Subcutaneous adipose tissue (tissue), 4 donors: ENCODE results near the gene SEPTIN2. TPM values are rescaled to one million over a fixed set of nuclear protein-coding genes. Genes with fewer than 3 reads are reported as not detected.

Source experiments
- total RNA-seq, 4 donors: library from RNA; depleted of rRNA; stranded (reverse); fragments of >200 nt; gene quantifications; one replicate each; pipeline ENCODE4 v1.1.0, GENCODE V29; 2016
- TF ChIP-seq, protein P1 (sequence below): fragments of 450-650 bp; IDR thresholded peaks from one replicate; pipeline ENCODE4 v1.5.1; 2016; ENCODE audit warnings: low read depth, mild to moderate bottlenecking, control low read depth, antibody characterized with exemption, moderate library complexity

Gene SEPTIN2
- total RNA-seq, 4 donors from 2014 or later, result 299 to 428 (median 363) TPM

DNA sequence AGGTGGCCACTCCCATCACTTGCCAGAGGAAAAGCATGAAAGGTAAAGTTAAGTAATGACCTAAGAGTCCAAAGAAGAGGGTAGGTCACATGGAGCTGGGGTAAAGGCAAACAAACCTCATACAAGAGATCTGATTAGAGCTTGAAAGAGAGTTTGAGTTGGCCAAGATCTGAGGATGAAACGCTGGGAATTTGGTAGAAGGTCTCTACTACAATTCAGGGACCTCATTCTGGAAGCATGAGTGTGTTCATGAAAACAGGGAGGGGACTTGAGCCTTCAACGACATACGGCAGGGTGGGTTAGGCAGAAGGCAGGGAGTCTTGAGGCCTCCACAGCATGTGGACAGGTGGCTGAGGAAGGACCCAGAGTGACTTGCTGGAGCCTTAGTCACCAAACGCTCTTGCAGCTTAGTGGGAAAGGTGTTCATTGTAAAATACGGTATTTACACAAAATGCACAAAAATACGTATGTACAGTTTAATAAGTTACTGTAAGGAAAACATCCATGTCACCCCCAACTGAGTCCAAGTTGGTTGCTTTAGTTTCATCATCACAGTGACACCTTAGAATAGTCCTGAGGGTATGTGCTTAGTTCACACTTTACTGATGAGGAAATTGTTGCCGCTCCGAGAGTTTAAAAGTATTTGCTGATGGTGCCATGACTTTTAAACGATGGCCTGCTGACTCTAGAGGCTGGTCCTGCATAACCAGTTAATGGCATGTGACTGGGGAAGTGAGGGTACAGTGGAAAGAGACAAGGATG, 35.3 kb downstream of the SEPTIN2 start:
- TF ChIP-seq, protein P1, sequence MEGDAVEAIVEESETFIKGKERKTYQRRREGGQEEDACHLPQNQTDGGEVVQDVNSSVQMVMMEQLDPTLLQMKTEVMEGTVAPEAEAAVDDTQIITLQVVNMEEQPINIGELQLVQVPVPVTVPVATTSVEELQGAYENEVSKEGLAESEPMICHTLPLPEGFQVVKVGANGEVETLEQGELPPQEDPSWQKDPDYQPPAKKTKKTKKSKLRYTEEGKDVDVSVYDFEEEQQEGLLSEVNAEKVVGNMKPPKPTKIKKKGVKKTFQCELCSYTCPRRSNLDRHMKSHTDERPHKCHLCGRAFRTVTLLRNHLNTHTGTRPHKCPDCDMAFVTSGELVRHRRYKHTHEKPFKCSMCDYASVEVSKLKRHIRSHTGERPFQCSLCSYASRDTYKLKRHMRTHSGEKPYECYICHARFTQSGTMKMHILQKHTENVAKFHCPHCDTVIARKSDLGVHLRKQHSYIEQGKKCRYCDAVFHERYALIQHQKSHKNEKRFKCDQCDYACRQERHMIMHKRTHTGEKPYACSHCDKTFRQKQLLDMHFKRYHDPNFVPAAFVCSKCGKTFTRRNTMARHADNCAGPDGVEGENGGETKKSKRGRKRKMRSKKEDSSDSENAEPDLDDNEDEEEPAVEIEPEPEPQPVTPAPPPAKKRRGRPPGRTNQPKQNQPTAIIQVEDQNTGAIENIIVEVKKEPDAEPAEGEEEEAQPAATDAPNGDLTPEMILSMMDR, result no peak

DNA sequence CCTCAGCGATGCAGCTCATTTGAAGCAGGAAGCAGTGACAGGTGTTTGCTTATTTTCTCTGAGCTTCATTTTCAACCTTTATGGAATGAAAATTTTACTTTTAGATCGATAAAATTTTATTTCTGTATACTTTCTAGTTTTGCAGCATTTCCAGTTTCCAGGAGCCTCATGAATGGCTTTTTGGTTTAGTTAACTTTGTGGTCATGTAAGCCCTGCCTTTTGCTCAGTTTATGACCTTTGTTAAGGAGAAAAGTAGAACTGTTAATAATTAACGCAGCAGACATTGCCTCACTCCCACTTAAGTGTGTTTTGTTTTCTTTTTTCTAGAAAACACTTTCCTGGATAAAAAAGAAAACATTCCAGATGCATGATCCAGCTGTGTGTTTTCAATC, 35.9 kb downstream of the SEPTIN2 start:
- TF ChIP-seq, protein P1, result no peak

DNA sequence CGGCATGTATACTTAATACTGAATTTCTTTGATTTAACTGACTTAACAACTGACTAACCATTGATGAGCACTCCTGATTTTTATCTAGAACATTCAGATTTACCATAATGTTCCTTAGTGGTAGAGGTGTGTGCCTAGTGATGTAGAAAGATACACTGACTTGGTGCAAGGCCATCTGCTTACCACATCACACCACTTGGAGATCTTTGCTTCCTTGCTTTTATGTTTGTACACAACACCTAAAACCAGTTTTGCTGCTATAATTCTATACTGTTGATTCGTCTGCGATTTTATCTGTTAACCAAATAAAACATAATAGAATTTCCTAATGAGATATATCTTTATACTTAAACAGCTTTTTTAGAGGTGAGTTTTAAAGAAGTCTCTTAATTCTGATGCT, 36.5 kb downstream of the SEPTIN2 start:
- TF ChIP-seq, protein P1, result no peak

DNA sequence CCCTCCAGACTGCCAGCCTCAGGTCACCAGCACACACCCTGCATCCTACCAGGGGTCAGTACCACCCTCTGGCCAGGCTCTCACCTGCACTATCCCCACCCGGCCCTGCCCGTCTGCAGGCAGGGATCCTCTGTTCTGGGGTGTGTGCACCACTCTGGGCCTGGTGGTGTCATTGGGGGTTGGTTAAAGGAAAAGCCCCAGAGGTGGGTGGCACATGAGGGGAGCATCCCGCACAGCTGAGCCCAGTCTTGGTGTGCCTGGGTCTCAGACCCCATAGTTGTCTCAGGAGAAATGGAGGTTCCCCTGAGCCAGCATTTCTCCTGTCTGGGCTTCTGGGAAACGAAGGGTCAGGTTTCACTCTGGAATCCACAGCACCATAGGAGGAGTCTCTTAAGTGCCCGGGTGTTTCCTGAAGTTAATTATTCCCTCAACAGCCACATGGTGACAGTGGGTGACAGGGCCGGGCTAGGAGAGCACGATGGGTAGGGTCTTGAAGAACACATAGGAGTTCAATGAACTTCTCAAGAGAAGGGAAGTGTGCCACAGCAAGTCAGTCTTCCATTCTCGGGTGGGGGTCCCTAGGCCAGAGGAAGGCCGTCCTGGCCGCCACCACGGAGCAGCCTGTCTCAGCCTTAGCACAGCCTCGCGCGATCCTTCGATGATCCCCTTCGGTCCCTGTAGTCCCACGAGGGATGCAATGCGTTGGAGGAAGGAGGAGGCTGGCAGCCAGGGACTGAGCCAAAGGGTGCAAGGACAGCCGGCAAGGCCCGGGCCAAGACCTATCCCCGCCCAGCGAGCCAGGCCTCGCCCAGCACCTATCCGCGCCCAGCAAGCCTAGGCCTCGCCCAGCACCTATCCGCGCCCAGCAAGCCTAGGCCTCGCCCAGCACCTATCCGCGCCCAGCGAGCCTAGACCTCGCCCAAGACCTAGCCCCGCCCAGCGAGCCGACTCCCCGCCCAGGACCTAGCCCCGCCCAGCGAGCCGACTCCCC, 39.2 kb downstream of the SEPTIN2 start:
- TF ChIP-seq, protein P1, result no peak

DNA sequence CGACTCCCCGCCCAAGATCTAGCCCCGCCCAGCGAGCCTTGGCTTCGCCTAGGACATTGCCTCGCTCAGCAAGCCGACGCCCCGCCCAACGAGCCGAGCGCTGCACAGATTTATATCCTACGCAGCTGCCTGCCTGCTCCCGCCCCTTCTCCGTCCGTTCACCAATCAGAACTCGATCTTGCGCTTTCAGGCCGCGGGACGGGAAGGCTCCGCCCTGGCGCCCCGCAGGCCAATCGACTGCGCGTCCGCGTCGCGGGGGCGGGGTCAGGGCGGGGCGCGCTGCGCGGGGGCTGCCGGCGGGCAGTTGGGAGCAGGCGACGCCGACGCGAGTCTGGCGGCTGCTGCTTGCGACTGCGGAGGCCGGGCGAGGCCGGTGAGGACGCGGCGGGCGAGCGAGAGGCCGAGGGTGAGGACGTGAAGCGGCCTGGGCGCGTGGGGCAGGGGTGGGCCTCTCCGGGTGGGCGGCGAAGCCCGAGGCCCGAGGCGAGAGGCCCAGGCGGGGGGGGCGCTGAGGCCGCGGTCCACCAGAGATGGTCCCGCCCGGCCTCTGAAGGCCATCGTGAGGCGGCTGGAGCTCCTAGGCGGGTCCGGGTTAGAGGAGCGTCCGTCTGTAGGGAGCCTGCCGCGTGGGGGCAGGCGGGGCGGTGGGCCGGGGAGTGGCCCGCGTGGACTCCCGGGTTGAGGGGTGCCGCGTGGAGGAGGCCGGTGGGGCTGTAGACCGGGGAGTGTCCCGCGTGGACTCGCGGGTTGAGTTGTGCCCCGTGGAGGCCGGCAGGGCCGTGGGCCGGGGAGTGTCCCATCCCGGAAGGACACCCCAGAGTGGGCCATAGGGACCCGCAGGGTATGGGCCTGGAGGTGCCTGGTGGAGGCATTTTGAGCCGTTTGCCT, 40.5 kb downstream of the SEPTIN2 start, which contains the start of gene FARP2:
Gene FARP2 (plus strand): TSS at position 303 of the 888 bp plus-strand sequence. CDS start 16,823 bp downstream, outside the sequence.
- TF ChIP-seq, protein P1, result no peak

DNA sequence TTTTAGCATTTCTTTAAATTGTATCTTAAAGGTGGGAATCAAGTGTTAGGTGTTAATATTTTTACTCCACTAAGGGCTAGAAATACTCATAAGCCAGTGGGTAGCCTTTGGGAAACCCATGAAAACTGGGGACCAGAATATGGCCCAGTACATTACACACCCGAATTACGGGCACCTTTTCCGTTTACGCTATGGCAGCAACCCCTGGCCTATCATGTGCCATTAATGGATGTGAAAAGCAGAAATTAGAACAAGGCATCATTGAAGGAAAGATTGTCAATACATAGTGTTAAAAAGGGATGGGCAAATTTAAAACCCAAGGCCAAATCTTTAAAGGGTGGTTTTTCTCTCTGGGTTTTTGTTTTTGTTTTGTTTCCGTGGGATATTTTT, 41.1 kb downstream of the SEPTIN2 start:
- TF ChIP-seq, protein P1, result no peak
